Stimulated activated naive B cell treated with anti-CD40 and anti-IgM and Interleukin-4, amounts not matched to agents 10 μg/mL and 1 μg/mL and 100 μg/mL, for 72 hours (primary cell): ENCODE measurements around the gene SYCE1L.
"Not testable (repeated sequence)": the region's sequence is repeated elsewhere in the genome, so short reads cannot be mapped to it uniquely, and the experiment has no call there.

Experiments
- ATAC-seq, 2 donors: fragments of 150-1000 bp; cut with Tn5 transposase; replicated peaks; 2 replicates each; pipeline ENCODE4 v1.10.0; 2021; ENCODE audit warnings: moderate library complexity in 1 of 2
- DNase-seq: peaks from one replicate; pipeline ENCODE4 v3.0.0; 2021
- H3K27ac Mint-ChIP-seq: one replicate; pipeline ENCODE4 v1.8.0; 2022; ENCODE audit warnings: mild to moderate bottlenecking, mixed read lengths
- H3K27me3 Mint-ChIP-seq, 2 donors: one replicate each; pipeline ENCODE4 v1.8.0; 2022; ENCODE audit warnings: mixed read lengths in 2 of 2
- H3K36me3 Mint-ChIP-seq, 2 donors: one replicate each; pipeline ENCODE4 v1.8.0; 2022; ENCODE audit warnings: mixed read lengths in 2 of 2, mild to moderate bottlenecking in 1 of 2
- H3K4me1 Mint-ChIP-seq, 2 donors: one replicate each; pipeline ENCODE4 v1.8.0; 2022; ENCODE audit warnings: mixed read lengths in 2 of 2, mild to moderate bottlenecking in 1 of 2
- H3K4me3 Mint-ChIP-seq, 2 donors: one replicate each; pipeline ENCODE4 v1.8.0; 2022; ENCODE audit warnings: mild to moderate bottlenecking in 2 of 2, mixed read lengths in 2 of 2, moderate library complexity in 1 of 2
- H3K9me3 Mint-ChIP-seq, 2 donors: one replicate each; pipeline ENCODE4 v1.8.0; 2022; ENCODE audit warnings: mixed read lengths in 2 of 2, mild to moderate bottlenecking in 1 of 2

The SYCE1L gene

DNA sequence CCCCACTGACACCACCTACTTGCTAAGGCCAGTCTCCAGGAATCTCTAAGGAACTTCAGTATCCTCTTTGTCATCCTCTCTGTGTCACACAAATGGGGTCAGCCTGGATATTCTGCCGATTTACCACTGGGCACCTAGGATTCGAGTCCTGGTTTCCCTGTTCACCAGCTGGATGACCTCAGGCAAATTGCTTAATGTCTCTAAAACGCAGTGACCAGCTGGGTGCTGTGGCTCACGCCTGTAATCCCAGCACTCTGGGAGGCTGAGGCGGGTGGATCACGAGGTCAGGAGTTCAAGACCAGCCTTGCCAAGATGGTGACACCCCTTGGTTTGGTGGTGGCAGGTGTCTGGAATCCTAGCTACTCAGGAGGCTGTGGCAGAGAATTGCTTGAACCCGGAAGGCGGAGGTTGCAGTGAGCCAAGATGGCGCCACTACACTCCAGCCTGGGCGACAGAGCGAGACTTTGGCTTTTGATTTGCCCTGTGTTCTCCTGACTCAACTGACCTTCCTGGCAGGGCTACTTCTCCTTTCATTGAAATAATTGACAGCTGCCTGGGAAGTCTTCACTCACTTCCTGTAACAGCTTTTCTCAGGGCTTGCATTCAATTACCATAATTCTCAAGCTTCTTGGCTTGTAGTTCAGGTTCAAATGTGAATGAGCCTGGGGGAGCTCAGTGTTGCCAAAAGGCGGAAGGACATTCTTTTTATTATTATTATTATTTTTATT is 15.4 kb downstream of the SYCE1L start:
- no peaks in the 10 kb centered on the region for H3K27me3 Mint-ChIP-seq
- H3K36me3 Mint-ChIP-seq = peaks cover 0 to 4% of the 10 kb centered on the region in 2 donors
- no peak for ATAC-seq
- no peaks in the 10 kb centered on the region for H3K9me3 Mint-ChIP-seq
- no peak for DNase-seq
- no peak overlapping the region for H3K4me3 Mint-ChIP-seq
- H3K27ac Mint-ChIP-seq = no peak overlapping the region
- H3K4me1 Mint-ChIP-seq = peaks cover 8 to 17% of the 10 kb centered on the region in 2 donors

DNA sequence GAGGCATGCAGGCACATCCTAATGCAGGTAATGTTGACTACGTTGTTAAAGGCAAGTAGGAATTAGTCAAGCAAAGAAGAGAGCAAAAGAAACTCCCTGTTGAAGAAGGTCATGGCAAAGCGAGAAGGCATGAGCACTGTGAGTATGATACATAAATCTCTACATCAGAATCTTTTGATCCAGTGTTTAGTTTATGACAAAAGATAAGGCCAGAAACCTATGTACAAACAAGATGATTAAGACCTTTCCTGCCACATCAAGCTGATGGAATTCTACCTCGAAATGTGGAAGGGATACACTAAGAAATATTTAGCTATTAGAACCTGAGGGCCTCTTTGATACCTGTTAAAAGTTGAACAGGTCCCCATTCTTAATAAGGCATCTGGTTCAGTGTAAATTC is 20.2 kb downstream of the SYCE1L start:
- no peak overlapping the region for H3K27ac Mint-ChIP-seq
- H3K9me3 Mint-ChIP-seq = no peaks in the 10 kb centered on the region
- no peaks in the 10 kb centered on the region for H3K27me3 Mint-ChIP-seq
- ATAC-seq (no peak), DNase-seq (no peak)
- H3K4me1 Mint-ChIP-seq = peaks cover 5 to 6% of the 10 kb centered on the region in 2 donors
- H3K4me3 Mint-ChIP-seq = no peak overlapping the region
- H3K36me3 Mint-ChIP-seq = no peaks in the 10 kb centered on the region

DNA sequence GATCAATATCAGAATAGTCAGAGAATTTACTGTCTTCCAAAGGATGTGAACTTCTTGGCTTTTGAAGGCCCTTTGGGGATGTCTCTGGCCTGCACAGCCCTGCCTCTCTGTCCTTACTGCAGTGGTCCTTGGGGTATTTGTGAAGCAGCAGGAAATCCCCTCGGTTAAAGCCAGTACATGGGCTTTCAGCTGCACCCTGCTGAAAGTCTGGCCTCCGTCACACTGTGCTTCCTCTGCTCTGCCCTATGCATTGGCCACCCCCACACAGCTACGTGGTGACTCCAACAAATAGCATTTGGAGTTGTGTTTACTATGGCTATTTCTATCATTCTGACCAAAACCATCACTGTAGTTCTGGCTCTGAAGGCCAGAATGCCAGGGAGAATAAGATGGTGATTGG is 21.2 kb downstream of the SYCE1L start:
- Mint-ChIP-seq H3K4me1 (peaks cover 5 to 6% of the 10 kb centered on the region in 2 donors), H3K36me3 (no peaks in the 10 kb centered on the region), H3K27me3 (peaks cover 0 to 5% of the 10 kb centered on the region in 2 donors), H3K27ac (no peak overlapping the region), H3K4me3 (no peak overlapping the region), H3K9me3 (no peaks in the 10 kb centered on the region)
- peak; percentile 61 to 66 for ATAC-seq
- DNase-seq = no peak

DNA sequence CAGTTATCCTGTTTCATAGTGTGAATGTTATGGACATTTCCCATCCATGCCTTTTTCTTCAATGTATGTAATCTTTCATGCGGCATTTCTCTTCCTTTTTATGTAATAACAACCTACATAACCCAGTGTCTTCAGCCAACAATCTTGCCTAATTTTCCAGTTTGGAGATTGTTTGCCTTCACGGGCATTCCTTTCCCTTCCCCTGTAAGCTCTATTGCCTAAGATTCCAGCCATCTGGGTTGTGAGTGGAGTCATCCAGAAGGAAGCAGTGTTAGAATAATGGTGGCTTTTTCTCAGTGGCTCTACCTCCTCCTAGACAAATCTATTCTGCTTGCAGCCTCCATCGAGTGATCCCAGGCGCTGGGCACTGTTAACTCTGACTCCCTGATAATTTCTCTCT is 22.3 kb downstream of the SYCE1L start:
- Mint-ChIP-seq H3K36me3 (no peaks in the 10 kb centered on the region), H3K27me3 (peaks cover 0 to 5% of the 10 kb centered on the region in 2 donors), H3K27ac (no peak overlapping the region), H3K9me3 (no peaks in the 10 kb centered on the region), H3K4me1 (peaks cover 5 to 6% of the 10 kb centered on the region in 2 donors), H3K4me3 (no peak overlapping the region)
- DNase-seq = no peak
- no peak for ATAC-seq

DNA sequence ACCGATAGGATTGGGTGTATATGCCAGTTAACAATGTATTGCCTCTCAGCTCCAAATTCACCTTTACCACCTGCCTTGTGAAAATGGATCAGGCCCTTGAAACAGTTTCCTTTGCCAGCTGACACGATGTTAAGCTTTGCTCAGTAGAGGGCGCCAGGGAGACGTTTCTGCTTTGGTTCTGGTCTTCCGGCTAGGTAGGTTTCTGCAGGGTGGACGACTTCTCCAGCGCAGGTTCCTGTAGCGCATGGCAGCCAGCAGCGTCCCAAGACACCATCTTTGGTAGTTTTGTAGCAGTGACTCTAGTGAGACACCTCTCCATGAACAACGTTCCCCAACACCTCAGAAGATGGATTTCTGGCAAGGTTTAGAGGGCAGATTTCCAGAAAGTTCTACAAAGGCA is 24.0 kb downstream of the SYCE1L start:
- Mint-ChIP-seq H3K27me3 (peaks cover 0 to 5% of the 10 kb centered on the region in 2 donors), H3K9me3 (no peaks in the 10 kb centered on the region), H3K4me1 (peaks cover 5 to 6% of the 10 kb centered on the region in 2 donors), H3K4me3 (no peak overlapping the region), H3K27ac (no peak overlapping the region), H3K36me3 (no peaks in the 10 kb centered on the region)
- no peak for ATAC-seq
- no peak for DNase-seq

DNA sequence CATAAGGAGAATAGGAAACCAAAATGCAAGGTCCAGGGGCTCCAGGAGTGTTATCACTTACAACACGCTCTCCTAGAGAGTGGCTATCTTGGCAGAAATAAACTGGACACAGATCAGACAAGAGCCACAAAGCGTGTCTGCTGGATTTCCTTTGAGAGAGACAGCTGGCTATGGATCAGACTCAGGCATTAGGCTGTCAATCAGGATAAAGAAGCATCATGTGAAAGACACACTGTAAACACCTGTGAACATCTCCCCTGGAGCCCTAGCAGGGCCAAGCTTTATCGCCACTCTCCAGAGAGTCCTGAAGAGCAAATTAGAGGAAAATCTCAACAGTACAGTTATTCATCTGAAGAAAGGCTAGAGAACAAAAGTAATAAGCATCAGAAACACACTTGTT is 26.0 kb downstream of the SYCE1L start:
- no peak overlapping the region for H3K4me3 Mint-ChIP-seq
- peaks cover 5 to 8% of the 10 kb centered on the region in 2 donors for H3K27me3 Mint-ChIP-seq
- ATAC-seq = no peak
- no peaks in the 10 kb centered on the region for H3K9me3 Mint-ChIP-seq
- no peak for DNase-seq
- peaks cover 5 to 6% of the 10 kb centered on the region in 2 donors for H3K4me1 Mint-ChIP-seq
- no peaks in the 10 kb centered on the region for H3K36me3 Mint-ChIP-seq
- H3K27ac Mint-ChIP-seq = no peak overlapping the region

DNA sequence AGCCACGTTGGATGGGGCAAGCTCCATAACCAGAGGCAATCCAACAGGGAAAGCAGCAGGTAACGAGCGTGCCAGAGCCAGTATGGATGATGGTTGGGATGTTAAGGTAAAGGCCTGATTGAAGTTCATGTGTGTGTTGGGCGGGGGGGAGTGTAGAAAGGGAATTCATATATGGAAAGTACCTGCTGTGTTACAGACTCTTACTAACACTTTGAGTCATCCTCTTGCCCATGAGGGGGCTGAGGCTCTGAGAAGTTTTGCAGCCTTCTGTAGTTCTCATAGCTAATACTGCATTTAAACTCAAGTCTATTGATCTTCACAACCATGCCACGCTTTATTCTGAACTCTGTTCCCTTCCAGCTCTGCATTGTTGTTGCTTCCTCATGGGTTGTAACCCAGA is 28.5 kb downstream of the SYCE1L start:
- no peak for DNase-seq
- peaks cover 5 to 14% of the 10 kb centered on the region in 2 donors for H3K27me3 Mint-ChIP-seq
- no peak overlapping the region for H3K27ac Mint-ChIP-seq
- no peaks in the 10 kb centered on the region for H3K9me3 Mint-ChIP-seq
- peaks cover 0 to 3% of the 10 kb centered on the region in 2 donors for H3K4me1 Mint-ChIP-seq
- H3K36me3 Mint-ChIP-seq = no peaks in the 10 kb centered on the region
- ATAC-seq = peak; percentile 48 to 74
- H3K4me3 Mint-ChIP-seq = no peak overlapping the region

DNA sequence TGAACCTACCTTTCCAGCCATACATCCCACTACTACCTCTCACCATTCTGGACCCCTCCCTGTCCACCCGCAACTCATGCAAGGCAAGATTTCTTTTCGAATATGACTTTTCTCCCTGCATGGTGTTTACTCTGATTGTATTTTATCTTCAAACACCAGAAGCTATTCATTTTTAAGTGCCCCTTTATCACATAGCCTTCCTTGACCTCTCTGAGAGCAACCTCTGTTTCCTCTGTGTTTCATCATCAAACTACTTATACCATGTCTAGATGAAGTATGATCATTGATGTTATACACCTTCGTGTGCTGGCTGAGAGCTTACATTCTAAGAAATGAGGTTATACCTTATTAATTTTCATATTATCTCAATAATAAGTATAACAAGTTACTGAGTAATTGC is 31.8 kb downstream of the SYCE1L start:
- Mint-ChIP-seq H3K36me3 (no peaks in the 10 kb centered on the region), H3K9me3 (no peaks in the 10 kb centered on the region)

DNA sequence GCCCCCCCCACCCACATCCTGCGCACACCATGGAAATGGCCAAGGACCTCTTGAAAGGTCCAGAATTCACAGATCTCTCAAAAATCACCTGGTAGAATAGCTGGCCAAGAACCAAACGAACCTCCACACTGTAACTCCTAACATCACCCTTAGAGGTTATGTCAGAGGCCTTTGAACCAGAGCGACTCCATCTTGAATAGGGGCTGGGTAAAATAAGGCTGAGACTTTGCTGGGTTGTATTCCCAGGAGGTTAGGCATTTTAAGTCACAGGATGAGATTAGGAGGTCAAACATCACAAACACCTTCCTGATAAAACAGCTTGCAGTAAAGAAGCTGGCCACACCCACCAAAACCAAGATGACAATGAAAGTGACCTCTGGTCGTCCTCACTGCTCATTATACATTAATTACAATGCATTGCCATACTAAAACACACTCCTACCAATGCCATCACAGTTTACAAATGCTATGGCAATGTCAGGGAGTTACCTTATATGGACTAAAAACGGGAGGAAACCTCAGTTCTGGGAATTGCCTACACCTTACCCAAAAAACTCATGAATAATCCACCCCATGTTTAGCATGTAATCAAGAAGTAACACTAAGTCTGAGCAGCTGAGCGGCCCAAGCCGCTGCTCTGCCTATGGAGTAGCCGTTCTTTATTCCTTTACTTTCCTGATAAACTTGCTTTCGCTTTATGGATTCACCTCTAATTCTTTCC is 34.8 kb downstream of the SYCE1L start:
- Mint-ChIP-seq H3K4me1 (peaks cover 3 to 7% of the 10 kb centered on the region in 2 donors), H3K27ac (no peak overlapping the region), H3K9me3 (no peaks in the 10 kb centered on the region), H3K27me3 (peaks cover 33 to 37% of the 10 kb centered on the region in 2 donors), H3K4me3 (no peak overlapping the region), H3K36me3 (no peaks in the 10 kb centered on the region)
- no peak for ATAC-seq
- DNase-seq = no peak

More for the DNA sequence above, 31.8 kb downstream of the SYCE1L start:
- Mint-ChIP-seq H3K27me3 (peaks cover 23 to 27% of the 10 kb centered on the region in 2 donors), H3K27ac (no peak overlapping the region), H3K4me3 (no peak overlapping the region), H3K4me1 (peaks cover 0 to 3% of the 10 kb centered on the region in 2 donors)
- no peak for DNase-seq
- ATAC-seq = no peak

DNA sequence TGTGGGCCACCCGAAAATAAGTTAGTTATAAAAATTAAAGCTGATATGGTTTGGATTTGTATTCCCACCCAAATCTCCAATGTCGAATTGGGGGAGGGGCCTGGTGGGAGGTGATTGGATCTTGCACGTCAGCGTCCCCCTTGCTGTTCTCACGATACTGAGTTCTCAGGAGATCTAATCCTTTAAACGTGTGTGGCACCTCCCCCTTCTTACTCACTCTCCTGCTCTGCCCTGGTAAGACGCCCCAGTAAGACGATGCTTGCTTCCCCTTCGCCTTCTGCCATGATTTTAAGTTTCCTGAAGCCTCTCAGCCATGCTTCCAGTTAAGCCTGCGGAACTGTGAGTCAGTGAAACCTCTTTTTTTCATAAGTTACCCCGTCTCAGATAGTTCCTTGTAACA is 35.4 kb downstream of the SYCE1L start:
- no peak for ATAC-seq
- H3K9me3 Mint-ChIP-seq = no peaks in the 10 kb centered on the region

DNA sequence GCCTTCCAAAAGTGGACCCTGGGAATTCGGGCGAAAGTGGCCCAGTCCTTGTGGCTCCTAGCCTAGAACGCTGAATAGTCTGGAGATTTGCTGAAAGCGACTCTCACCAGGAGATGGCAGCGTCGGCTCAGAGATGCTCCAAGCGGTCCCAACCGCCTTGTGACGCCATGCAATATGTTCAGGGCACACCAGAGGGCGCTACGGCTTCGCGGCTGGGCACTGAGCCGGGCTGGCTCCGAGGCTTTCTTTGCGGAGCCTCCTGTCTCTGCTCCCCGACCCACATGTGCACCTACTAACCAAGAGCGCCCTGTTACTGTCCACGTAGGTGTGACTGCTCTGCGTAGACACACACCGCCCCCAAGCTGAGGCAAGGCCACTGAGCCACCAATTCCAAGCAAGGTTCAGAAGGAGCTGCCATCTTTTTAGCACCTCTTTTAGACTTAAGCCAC is 36.9 kb downstream of the SYCE1L start:
- H3K4me3 Mint-ChIP-seq = peak overlapping the region; percentile 59 to 74
- no peak overlapping the region for H3K27ac Mint-ChIP-seq
- no peaks in the 10 kb centered on the region for H3K9me3 Mint-ChIP-seq

More for the DNA sequence above, 35.4 kb downstream of the SYCE1L start:
- no peak for DNase-seq
- H3K27ac Mint-ChIP-seq = no peak overlapping the region
- H3K4me1 Mint-ChIP-seq = peaks cover 3 to 7% of the 10 kb centered on the region in 2 donors
- H3K27me3 Mint-ChIP-seq = peaks cover 37 to 38% of the 10 kb centered on the region in 2 donors
- no peak overlapping the region for H3K4me3 Mint-ChIP-seq
- H3K36me3 Mint-ChIP-seq = no peaks in the 10 kb centered on the region

DNA sequence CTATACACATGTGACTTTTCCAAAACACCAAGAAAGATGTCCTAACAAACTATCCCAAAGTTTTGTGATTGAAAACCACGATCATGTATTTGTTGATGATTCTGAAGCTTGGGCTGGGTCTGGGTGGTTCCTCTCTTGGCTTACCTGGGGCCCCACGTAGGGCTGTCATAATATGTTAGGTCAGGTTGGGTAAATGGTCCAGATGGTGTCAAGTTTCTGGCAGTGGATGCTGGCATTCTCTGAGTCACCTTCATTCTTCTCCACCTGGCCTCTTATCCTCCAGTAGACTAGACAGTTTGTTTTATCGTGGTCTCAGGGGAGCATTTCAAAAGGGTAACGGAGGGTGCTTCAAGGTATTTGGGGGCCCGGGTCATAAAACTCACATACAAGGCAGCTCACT is 39.4 kb downstream of the SYCE1L start:
- ATAC-seq (no peak), DNase-seq (no peak)
- H3K27ac Mint-ChIP-seq = no peak overlapping the region
- no peaks in the 10 kb centered on the region for H3K36me3 Mint-ChIP-seq
- no peak overlapping the region for H3K4me3 Mint-ChIP-seq
- H3K9me3 Mint-ChIP-seq = peaks cover 0 to 1% of the 10 kb centered on the region in 2 donors
- peaks cover 29 to 33% of the 10 kb centered on the region in 2 donors for H3K27me3 Mint-ChIP-seq
- H3K4me1 Mint-ChIP-seq = peaks cover 3 to 7% of the 10 kb centered on the region in 2 donors

More for the DNA sequence above, 36.9 kb downstream of the SYCE1L start:
- peaks cover 3 to 7% of the 10 kb centered on the region in 2 donors for H3K4me1 Mint-ChIP-seq
- H3K27me3 Mint-ChIP-seq = peaks cover 32 to 37% of the 10 kb centered on the region in 2 donors
- ATAC-seq = peak; percentile 96 to 97
- no peaks in the 10 kb centered on the region for H3K36me3 Mint-ChIP-seq
- DNase-seq = peak; percentile 73

DNA sequence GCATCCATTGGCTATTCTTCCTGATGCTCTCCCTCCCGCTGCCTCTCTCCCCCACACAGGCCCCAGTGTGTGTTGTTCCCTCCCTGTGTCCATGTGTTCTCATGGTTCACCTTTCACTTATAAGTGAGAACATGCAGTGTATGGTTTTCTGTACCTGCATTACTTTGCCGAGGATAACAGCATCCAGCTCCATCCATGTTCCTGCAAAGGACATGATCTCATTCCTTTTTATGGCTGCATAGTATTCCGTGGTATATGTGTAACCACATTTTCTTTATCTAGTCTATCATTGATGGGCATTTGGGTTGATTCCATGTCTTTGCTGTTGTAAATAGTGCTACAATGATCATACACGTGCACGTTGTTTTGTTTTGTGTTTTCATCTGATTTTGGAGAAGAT is 43.3 kb downstream of the SYCE1L start:
- DNase-seq, H3K36me3 Mint-ChIP-seq, H3K4me1 Mint-ChIP-seq, ATAC-seq, H3K9me3 Mint-ChIP-seq, H3K27ac Mint-ChIP-seq, H3K4me3 Mint-ChIP-seq: not testable (repeated sequence)
- H3K27me3 Mint-ChIP-seq = peaks cover 9 to 11% of the 10 kb centered on the region in 2 donors

DNA sequence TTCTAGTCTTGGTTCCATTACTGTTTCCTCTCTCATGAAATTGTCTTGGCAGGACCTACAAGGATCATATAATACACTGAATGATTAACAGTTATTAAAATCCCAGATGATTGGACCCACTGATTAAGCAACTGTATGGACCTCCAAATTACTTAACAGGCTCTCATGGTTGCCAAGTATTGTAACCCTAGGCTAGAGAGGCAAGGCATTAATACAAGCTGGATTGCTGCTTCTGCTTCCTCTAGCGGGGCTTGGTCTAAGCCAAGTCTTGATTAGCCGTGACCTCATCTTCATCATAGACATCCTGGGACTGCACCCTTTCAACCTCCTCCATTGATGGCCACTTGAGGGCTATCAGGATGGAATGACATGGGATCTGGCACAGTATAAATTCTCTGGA is 46.9 kb downstream of the SYCE1L start:
- peaks cover 0 to 4% of the 10 kb centered on the region in 2 donors for H3K4me1 Mint-ChIP-seq
- DNase-seq (no peak), ATAC-seq (no peak)
- H3K27ac Mint-ChIP-seq = no peak overlapping the region
- H3K27me3 Mint-ChIP-seq = no peaks in the 10 kb centered on the region
- peaks cover 0 to 1% of the 10 kb centered on the region in 2 donors for H3K9me3 Mint-ChIP-seq
- H3K36me3 Mint-ChIP-seq = no peaks in the 10 kb centered on the region
- H3K4me3 Mint-ChIP-seq = no peak overlapping the region

DNA sequence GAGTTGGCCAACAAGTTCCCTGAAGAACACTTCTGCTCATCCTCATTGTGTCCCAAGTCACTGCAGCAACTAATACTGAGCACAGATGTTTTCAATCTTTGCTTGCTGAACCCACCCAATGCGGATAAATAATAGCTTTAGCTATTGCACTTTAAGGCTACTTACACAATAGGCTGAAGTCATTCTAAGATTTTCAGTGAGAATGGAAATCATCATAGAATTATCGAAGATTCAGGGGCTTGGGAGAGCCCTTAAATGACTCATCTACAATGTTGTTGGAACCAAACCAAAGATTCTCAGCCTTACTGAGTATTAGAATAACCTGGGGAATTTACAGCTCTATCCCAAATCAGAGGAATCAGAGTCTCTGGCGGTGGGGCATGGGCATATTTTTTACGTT is 51.2 kb downstream of the SYCE1L start:
- no peak overlapping the region for H3K4me3 Mint-ChIP-seq
- no peak overlapping the region for H3K27ac Mint-ChIP-seq
- ATAC-seq (no peak), DNase-seq (no peak)
- no peaks in the 10 kb centered on the region for H3K9me3 Mint-ChIP-seq
- H3K27me3 Mint-ChIP-seq = peaks cover 10 to 14% of the 10 kb centered on the region in 2 donors
- peaks cover 0 to 3% of the 10 kb centered on the region in 2 donors for H3K4me1 Mint-ChIP-seq
- H3K36me3 Mint-ChIP-seq = no peaks in the 10 kb centered on the region
